SIG-M5 treated with dmso at 0.1 percent for 504 hours (cell line): ENCODE results near the gene CNTNAP5.

Experiments
- DNase-seq: peaks from one replicate; lab custom pipeline; 2025; ENCODE audit not compliant: unreplicated experiment; lab: John Stamatoyannopoulos, UW

The CNTNAP5 gene

DNA sequence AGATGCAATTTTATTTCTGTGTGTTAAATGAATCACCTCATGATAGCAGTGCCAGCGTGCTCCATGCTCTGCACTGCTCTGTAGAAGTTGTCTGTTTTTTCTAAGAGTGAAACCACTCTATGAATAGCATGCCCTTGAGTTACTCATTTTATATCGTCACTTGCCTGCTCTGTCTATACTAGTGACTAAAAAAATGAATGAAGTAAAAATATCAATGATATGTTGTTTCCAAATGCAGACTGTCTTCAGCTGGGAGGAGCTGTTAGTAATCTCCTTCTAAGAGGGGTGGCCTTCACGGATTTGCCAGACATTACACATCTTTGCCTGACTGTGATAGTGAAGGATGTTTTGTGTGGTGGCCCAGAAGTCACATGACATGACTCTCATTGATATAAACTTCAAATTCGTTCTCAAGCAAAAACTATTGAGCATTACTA is 852.1 kb downstream of the CNTNAP5 start:
- DNase-seq, result no peak

DNA sequence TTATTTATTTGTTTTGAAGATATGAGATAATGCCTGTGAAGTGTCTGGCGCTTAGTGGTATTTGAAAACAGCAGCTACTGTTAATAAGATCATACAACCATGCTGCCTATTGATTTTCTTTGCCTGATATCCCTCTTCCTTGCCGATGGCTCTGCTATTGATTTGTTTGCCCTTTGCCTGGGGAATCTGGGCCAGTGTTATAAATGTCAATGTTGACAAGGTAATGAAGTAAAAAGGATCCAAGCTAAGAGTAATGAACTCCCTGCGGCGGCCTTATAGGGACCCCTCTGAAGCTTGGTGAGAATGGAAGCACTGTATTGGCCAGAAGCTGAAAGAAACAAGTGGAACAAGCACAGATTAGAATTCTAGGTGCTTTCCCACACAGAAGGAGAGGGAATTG is 854.6 kb downstream of the CNTNAP5 start:
- DNase-seq, result no peak

DNA sequence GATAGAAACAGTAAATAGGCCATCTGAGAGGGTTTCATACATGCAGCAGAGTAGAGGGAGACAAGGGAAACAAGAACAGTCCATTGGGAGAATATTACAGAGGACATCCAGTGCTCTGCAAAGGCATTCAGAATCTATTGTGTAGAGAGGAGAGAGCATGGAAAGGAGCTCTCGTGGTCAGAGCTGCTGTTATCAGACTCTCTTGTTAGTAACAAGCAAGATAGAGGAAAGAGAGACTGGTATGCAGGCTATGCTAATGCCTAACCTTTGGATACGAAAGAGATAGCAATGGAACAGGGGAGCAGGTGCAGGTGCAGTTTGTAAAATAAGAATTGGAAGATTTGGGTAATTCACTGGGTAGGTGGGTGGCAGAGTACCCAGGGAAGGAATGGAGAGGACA is 855.9 kb downstream of the CNTNAP5 start:
- no peak for DNase-seq

DNA sequence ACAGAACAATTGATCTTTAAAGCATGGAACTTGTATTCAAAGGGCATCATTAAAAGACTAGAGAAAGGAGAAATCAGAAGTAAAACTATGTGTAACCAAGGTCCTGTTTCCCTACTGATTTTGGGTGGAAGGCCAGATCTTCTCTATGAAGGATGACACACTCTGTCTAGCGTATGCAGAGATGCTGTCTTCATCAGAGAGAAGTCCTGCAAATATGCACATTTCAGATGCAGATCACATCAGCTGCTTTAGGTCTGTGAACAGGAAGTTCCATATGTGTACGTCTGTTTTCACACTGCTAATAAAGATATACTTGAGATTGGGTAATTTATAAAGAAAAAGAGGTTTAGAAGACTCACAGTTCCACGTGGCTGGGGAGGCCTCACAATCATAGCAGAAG is 857.3 kb downstream of the CNTNAP5 start:
- no peak for DNase-seq

DNA sequence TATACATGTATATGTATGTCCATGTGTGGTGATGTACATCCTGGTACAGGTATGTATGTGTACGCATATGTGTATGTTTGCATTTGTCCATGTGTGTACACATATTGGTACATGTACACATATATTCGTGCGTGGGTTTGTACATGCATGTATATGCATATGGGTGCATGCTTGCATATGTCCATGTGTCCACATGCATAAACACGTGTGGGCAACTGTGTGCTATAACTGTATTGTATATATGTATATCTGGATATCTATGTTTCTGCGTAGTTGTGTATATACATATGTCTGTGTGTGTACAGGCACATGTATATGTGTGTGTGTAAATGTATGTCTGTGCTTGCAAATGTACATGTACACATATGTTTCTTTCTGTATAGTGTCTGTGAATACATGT is 858.5 kb downstream of the CNTNAP5 start:
- no peak for DNase-seq

DNA sequence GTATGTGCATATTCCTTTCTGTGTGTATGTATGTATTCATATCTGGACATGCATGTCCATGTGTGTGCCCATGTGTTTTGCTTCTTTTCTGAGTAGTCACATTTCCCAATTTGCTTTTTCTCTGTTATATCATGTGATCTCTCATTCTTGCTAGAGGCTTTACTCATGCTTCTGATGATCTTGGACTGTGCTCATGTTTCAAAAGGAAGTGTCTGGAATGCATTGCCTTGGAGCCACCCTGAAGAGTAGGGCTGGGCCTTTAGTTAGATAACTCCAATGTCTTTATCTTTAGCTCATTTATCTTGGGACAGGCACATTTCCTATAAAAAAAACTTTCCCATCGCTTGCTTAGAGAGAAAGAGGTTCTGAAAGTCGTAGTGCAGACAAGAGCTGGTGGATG is 859.2 kb downstream of the CNTNAP5 start:
- DNase-seq, result no peak

DNA sequence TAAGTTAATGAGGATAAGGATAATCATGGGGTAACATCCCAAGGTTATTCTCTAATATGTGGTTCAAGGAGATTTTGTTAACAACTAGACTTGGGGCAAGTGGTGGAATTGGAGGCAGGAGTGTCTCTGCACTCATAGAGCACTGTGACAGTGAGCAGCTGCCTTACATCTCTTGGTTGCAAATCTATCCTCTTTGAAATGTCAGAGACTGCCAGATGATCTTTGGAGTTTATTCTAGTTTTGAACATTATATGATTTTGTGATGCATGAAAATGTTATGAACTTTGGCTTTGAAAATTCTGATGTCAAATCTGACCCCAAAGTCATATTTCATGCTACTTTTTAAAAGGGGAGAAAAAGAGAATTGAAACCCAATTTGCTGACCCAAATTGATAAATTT is 861.1 kb downstream of the CNTNAP5 start:
- no peak for DNase-seq

DNA sequence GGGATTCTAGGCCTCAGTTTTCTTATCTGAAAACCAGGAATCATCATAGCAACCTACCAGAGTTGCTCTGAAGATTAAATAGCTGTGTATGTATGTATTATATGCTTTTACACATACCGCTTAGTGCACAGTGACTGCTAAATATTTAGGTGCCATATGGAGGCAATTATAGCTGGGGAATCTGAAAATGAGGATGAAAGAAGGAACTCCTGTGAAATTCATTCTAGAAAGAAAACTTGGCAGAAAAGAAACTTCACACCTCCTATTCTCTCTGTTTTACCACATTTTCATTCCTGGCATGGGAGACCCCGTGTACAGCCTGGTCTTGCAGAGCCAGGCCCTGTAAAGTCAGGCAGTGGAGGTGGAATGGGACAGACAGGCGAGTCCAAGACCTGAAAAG is 862.4 kb downstream of the CNTNAP5 start:
- DNase-seq, result no peak

DNA sequence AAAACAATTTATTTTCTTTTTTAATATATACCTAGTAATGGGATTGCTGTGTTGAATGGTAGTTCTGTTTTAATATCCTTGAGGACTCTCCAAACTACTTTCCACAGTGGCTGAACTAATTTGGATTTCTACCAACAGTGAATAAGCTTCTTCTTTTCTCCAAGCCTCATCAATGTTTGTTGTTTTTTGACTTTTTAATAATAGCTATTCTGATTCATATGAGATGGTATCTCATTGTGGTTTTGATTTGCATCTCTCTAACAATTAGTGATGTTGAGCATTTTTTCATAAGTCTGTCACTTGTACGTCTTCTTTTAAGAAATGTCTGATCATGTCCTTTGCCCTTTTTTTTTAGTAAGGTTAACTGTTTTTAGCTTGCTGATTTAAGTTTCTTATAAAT is 863.3 kb downstream of the CNTNAP5 start:
- no peak for DNase-seq

DNA sequence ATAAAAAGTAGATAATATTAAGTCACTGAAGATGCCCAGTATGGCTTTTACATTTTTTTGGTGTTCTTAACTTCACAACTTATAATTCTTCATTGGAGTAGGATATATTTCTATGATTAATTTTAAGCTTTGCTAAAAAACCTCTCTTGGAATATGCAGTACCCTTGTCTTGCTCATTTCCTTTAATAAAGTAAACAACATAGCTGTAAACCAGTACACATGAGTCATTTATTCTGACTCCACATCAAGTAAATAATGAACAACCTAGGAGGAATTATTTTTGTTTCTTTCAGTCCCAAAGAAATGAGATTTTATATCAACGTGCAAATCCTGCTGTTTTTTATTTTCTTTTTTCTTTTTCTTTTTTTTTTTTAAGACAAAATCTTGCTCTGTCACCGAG is 869.1 kb downstream of the CNTNAP5 start:
- DNase-seq, result no peak

DNA sequence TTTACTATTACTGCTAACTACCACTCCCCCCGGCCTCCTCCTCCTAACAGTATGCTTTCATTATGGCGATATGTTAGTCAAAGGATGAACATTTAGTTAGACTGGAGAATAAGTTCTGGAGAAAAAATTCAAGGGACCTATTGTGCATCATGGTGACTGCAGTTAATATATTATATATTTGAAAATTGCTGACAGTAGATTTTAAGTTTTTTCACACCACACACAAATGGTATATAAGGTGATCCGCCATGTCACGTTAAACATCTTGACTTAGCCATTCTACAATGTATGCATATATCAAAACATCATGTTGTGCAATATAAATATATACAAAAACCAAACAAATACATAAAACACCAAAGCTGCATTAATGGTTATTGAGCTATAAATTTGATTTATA is 873.7 kb downstream of the CNTNAP5 start:
- DNase-seq, result no peak

DNA sequence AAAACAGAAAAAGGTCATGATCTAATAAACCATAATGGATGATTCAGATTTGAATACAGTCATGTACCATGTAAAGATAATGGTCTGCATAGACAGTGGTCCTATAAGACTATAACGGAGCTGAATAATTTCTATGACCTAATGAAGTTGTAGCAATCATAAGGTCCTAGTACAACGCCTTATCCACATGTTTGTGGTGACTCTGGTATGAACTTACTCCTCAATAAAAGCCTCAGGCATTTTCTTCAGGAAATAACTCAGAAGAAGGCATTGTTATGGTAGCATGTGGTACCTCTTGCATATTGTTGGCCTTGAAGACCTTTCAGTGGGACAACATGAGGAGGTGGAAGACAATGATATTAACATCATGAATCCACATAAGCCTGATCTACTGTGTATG is 883.3 kb downstream of the CNTNAP5 start:
- DNase-seq, result no peak

DNA sequence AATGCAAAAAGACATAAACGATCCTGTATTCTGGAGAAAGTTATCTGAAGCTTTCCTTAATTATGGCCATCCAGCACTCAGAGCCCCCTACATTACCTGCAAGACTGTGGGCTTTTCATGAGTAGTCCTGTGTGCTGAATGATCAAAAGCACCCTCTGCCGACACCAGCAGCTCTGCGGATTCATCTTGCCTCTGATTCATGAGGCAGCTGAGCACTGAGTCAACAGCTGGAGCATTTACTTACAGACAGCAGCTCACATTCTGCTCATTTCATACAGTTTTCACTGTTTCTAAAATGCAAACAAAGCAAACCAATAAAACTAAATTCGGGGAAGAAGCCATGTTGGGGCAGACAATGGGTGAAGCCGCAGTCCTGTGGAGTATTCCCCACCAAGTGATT is 886.5 kb downstream of the CNTNAP5 start:
- no peak for DNase-seq

DNA sequence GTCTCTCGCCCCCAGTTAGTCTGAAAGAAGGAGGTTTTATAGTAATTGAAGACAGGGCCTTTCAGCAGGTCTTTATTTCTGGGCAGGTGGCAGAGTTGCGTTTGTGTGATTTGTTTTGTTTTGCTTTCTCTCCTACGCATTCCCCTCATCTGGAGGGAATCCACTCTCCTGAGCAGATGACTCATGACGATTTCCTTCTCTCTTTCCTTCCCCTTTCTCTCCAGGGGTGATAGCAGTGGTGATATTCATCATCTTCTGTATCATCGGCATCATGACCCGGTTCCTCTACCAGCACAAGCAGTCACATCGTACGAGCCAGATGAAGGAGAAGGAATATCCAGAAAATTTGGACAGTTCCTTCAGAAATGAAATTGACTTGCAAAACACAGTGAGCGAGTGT is 888.8 kb downstream of the CNTNAP5 start:
- DNase-seq, result no peak

DNA sequence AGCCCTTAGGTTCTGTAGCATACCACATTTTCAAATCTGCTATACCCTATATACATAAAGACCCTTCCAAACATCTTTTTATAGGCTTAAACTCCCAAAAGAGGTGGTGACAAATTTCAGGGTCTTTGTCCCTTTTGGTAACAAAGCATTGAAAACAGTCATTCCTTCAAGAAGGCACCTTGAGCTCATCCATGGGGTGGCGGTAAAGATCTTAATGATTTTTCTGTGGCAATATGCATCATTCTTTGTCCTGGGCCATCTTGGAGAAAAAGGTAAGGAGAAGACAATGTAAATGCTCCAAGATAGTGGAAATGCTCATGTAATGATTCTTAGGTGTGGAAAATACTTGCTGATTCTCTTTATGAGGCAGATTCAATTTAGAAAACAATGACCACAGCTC is 890.5 kb downstream of the CNTNAP5 start:
- no peak for DNase-seq

DNA sequence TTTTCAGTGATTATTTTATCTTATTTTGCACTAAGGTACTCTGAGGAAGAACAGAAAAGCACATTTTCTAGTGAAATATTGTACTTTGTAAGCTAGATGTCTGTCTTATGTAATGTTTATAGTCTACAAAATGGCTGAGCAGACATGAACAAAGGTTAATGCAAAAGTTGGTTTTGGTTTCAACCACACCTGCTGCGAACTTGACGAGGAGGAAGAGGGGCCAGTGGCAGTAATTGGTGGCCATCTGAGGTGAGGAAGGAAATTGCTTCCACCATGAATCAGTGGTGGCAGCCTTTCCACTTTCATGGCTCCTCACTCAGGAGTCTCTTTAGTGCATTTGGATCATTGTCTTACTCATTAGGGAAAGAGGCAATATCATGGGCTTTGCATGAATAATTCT is 894.2 kb downstream of the CNTNAP5 start:
- DNase-seq, result no peak

DNA sequence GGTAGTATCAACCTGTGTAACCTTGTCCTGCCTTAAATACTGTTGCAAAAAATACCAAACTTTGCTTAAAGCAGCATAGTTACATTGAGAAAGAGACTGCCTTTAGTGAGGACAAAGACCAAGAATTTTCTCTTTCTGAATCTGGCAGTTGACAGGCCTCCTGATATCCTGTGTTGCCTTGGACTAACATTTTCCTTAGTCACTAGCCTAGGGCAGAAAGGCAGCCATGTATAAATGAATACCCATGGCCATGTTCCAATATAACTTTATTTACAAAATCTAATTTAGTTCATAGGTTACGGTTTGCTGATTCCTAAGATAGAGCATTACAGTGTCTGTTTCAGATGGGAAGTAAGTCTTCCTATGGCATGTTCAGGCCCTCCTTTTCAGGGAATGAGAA is 895.4 kb downstream of the CNTNAP5 start:
- no peak for DNase-seq

DNA sequence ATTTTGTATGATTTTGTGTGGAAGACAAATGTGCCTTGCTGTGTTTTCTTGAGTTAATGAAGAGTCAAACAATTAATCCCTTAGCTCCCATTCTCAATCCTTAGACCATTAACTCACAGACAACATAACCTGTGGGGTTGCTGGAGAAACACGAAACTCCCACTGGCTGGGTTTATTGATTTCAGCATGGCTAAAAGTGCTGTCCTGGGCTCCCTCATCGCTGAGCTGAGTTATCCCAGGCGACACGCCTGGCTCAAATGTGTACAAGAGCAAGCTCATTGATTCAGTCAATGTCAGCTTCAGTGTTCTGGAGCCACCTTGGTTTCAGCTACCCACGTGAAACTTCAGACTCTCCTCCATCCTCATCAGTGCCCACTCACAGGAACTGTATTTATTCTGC is 896.1 kb downstream of the CNTNAP5 start:
- no peak for DNase-seq

DNA sequence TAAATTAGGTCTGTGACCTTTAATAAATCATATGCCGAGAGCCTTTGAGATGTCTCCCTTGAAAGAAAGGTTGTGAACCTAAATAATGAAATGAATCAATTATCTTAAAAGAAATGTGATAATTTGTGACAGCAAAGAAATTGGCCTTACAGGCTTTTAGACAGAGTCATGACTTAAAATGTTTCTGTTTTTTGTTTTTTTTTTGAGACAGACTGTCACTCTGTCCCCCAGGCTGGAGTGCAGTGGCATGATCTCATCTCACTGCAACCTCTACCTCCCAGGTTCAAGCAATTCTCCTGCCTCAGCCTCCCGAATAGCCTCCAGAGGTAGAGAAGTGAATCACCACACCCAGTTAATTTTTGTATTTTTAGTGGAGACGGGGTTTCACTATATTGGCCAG is 898.0 kb downstream of the CNTNAP5 start:
- no peak for DNase-seq

DNA sequence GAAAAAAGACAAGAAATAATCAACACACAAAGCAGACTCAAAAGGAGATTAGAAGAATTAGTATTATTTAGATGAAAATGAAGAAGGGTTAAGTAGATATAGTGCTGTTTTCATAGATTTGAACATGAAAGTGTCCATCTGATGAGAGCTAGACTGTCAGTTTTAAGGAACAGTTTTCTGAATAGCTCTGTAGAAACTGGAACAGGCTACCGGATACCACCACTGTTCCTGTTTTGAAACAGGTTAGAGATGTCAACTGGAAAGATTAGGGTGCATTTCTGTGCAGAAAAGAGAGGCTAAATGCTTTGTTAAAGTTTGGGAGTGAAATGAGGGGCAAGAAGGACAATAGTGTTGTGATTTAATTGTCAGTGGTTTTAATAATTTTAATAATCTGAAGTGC is 908.8 kb downstream of the CNTNAP5 start:
- no peak for DNase-seq

DNA sequence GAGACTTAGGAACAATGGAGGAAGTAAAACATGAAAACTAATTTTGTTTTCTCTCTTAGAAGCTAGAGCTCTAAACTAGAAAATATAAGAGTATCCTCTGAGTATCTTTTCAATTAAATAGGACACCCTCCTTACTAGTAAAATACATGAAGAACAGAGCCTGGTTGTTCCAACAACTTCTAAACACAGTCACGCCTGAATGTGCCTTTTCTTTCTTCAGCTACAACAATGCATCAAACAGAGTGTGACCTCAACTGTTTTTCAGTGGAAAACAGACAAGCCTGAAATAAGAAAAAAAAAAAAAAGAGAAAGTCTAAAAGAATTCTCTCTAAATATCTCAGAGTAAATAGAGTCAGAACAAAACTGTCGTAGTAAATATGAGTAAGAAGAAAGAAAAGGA is 928.8 kb downstream of the CNTNAP5 start:
- DNase-seq, result no peak

DNA sequence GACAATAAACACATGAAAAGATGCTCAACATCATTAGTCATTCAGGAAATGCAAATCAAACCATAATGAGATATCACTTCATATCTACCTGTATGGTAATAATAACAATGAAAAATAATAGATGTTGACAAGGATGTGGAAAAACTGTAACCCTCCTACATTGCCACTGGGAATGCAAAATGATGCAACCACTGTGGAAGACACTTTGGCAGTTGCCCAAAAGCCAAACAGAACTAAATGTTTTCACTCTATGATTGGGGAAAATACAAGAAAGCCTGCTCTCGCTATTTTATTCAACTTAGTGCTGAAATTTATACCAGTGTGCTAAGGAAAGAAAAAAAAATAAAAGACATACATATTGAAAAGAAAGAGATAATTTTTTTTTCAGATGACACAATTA is 934.5 kb downstream of the CNTNAP5 start:
- no peak for DNase-seq

DNA sequence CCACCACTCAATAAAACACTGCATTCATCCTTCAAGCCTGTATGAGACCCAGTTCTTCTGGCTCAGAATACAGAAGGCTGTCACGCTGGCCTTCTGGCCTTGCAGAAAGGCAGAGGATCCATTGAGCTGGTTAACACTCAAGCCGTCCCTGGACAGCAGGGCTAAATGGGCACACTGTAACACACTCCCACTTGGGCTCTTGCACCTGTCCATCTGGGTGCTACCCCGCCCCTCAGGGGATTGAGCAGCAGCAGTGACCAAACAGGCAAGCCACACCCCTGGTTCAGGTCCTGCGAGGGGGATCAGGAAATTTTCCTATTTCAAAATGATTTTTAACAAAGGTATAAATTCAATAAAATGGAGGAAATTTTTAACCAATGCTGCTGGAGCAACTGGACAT is 936.0 kb downstream of the CNTNAP5 start:
- no peak for DNase-seq
